Retinal pigment epithelial cell (primary cell): ENCODE results near the gene CLDN19.
"Not testable (repeated sequence)": the region's sequence is repeated elsewhere in the genome, so short reads cannot be mapped to it uniquely, and the experiment has no call there.

ENCODE experiments used
- DNase-seq: peaks from one replicate; pipeline ENCODE4 v3.0.0-alpha.2; 2010; ENCODE audit warnings: low read depth
- H3K4me3 ChIP-seq: 2 replicates; pipeline ENCODE4 v1.5.1; 2011; ENCODE audit warnings: mild to moderate bottlenecking, low read length, control low read depth, moderate library complexity
- TF ChIP-seq, protein P1 (sequence below): conservative IDR thresholded peaks from 2 replicates; pipeline ENCODE4 v1.5.1; 2011; ENCODE audit warnings: low read depth, low read length, control low read depth, inconsistent platforms

CLDN19 gene

DNA sequence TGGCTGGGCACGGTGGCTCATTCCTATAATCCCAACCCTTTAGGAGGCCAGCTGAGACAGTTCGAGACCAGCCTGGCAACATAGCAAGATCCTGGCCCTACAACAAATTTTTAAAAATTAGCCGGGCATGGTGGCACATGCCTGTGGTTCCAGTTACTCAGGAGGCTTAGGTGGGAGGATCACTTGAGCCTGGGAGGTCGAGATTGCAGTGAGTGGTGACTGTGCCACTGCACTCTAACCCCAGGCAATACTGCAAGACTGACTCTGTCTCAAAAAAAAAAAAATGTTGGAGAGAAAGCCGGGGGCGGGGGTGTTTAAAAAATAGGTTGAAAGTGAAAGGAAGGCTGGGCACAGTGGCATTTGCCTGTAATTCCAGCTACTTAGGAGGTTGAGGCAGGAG lies 16.5 kb downstream of the CLDN19 start:
- H3K4me3 ChIP-seq: no peak overlapping the region
- TF ChIP-seq, protein P1, sequence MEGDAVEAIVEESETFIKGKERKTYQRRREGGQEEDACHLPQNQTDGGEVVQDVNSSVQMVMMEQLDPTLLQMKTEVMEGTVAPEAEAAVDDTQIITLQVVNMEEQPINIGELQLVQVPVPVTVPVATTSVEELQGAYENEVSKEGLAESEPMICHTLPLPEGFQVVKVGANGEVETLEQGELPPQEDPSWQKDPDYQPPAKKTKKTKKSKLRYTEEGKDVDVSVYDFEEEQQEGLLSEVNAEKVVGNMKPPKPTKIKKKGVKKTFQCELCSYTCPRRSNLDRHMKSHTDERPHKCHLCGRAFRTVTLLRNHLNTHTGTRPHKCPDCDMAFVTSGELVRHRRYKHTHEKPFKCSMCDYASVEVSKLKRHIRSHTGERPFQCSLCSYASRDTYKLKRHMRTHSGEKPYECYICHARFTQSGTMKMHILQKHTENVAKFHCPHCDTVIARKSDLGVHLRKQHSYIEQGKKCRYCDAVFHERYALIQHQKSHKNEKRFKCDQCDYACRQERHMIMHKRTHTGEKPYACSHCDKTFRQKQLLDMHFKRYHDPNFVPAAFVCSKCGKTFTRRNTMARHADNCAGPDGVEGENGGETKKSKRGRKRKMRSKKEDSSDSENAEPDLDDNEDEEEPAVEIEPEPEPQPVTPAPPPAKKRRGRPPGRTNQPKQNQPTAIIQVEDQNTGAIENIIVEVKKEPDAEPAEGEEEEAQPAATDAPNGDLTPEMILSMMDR: no peak
- no peak for DNase-seq

DNA sequence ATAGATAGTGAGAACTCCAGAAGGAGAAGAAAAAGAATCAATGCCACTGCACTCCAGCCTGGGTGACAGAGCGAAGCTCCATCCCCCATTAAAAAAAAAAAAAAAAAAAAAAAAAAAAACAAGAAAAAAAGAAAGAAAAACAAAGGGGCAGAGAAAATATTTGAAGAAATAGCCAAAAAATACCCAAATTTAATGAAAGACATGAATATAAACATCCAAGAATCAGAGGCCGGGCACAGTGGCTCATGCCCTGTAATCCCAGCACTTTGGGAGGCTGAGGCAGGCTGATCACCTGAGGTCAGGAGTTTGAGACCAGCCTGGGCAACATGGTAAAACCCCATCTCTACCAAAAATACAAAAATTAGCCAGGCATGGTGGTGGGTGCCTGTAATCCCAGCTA lies 17.6 kb downstream of the CLDN19 start:
- not testable (repeated sequence) for H3K4me3 ChIP-seq, DNase-seq

DNA sequence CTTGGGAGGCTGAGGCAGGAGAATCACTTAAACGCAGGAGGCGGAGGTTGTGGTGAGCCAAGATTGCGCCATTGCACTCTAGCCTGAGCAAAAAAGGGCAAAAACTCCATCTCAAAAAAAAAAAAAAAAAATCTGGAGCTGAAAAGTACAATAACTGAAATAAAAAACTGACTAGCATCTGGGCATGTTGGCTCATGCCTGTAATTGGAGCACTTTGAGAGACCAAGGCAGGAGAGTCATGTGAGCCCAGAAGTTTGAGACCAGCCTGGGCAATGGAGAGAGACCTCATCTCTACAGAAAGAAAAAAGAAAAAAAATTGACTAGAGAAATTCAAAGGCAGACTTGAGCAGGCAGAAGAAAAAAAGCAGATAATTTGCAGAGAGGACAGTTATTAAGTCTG lies 18.1 kb downstream of the CLDN19 start:
- no peak overlapping the region for H3K4me3 ChIP-seq
- no peak for DNase-seq
- TF ChIP-seq, protein P1: no peak

DNA sequence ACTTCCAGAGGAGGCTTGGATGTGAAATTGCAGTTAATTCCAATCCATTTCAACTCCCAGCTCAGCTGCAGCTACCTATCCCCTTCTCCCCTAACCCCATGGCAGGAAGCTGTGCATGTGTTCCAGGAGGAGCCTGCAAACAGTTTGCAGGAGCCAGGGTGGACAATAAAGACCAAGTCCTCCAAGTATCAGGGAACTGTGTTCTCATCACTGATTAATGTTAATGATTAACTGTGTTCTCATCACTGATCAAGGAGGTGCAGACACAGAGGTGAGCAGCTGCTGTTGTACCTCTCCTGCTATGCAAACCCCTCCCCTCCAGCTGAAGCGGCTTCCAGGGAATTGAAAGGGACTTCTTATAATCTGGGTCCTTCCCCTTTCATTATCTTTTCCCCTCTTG lies 19.2 kb downstream of the CLDN19 start:
- H3K4me3 ChIP-seq: no peak overlapping the region
- no peak for DNase-seq
- TF ChIP-seq, protein P1: no peak

DNA sequence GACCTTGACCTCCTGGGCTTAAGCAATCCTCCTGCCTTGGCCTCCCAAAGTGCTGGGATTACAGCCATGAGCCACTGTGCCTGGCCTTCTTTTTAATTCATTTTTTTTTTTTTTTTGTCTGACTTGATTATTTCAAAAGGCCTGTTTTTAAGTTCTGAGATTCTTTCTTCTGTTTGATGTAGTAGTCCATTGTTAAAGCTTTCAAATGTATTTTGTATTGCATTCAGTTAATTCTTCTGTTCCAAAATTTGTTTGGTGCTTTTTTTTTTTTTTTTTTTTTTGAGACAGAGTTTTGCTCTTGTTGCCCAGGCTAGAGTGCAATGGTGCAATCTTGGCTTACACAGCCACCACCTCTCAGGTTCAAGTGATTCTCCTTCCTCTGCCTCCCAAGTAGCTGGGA lies 25.6 kb downstream of the CLDN19 start:
- DNase-seq, H3K4me3 ChIP-seq: not testable (repeated sequence)

DNA sequence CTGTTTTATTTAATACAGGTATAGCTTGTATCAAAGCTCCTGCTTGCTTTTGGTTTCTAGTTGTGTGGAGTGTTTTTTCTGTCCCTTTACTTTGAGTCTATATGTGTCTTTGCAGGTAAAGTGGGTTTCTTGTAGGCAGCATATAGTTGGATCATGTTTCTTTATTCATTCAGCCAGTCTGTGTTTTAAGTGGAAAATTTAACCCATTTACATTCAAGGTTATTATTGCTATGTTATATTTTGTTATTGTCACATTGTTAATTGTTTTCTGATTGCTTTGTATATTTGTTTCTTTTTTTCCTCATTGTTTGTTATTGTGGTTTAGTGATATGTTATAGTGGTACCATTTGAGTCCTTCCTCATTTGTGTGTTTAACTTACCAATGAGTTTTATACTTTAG lies 26.7 kb downstream of the CLDN19 start:
- H3K4me3 ChIP-seq: no peak overlapping the region
- TF ChIP-seq, protein P1: no peak
- DNase-seq: no peak

DNA sequence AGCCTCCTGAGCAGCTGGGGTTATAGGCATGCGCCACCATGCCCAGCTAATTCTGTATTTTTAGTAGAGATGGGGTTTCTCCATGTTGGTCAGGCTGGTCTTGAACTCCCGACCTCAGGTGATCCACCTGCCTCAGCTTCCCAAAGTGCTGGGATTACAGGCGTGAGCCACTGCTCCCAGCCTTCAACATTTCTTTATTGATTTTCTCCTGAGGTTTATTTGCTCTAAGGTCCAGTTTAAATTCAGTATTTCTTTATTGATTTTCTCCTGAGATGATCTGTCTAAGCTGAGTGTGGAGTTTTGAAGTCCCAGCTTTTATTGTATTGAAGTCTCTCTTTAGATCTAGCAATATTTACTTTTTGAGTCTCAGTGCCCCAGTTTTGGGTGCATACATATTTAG lies 27.2 kb downstream of the CLDN19 start:
- not testable (repeated sequence) for DNase-seq, H3K4me3 ChIP-seq

DNA sequence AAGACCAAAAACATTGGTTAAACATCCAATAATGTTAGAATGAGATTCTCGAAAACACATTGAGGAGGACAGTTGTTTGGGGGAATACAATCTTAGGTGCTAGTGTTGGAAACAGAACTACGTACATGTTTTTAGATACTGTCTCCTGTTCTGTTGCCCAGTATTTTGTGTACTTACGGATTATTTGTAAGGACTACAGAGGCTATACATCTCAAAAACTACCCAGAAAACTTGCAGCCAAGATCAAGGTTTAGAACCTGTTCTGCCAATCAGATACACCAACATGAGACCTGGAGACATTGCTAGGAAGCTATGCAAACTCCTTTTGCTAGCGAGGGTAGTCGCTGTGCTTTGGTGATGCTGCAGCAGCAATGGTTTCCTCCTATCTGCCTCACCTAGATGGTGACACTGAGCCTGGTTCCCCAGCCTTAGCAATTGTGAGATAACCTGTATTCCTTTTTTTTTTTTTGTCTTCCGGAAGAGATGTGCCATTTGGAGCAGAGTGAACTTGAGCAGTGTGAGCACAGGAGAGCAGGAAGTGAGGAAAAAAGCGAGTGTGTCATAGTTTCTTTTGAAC lies 36.1 kb downstream of the CLDN19 start:
- H3K4me3 ChIP-seq: no peak overlapping the region
- DNase-seq: no peak
- TF ChIP-seq, protein P1: no peak

DNA sequence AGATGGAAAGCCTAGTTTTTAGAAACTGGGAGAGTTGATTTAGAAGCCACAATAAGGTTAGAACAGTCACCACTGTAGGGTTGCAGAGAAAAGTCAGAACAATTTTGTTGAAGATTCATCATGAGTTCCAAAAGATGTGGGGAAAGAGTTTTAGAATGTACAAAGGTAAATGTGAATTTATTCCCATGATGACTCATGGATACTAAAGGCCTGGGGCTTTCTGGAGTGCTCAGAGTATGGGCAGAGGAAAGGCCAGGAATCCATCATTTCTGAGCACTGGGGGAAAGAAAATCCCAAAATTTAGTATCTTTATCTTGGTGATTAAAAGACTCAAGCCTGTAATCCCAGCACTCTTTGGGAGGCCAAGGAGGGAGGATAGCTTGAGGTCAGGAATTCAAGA lies 40.0 kb downstream of the CLDN19 start:
- TF ChIP-seq, protein P1: no peak
- DNase-seq: no peak
- H3K4me3 ChIP-seq: no peak overlapping the region
